Measurements from ENCODE around the gene ALDH1A3.

DNA sequence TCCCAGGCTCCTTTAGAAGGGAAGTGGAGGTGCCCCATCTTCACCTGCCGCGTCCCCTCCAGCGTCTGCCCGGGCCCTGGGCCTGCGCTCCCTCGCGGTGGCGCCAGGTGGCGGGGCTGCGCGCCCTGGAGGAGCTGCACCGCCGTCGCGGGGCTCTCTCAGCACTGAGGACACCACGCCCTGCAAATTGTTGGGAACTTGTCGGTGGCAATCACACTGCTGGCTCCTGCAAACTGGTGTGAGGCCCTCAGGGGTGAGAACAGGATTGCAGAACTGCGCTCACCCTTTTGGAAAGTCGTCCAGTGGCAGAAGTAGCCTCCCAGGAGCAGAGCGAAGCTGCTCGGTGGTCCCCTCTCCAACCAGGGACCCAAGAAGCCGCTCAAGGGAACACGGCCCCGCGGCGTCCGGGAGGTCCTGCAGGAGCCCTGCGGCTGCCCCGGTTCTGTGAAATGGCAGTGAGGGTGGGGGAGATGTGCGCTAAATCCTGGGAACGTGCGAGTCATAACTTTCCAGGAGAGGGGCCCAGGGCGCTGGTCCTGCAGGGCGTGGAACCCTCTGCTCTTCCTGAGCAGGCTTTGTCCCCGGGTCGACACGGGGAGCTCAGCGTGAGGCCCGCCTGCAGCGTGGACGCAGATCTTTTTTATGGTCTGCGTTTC lies 38.5 kb downstream of the ALDH1A3 start:
- no peak for TF ChIP-seq POLR2A (IDR thresholded peaks at IDR 0.05)
- TF ChIP-seq, protein P1, sequence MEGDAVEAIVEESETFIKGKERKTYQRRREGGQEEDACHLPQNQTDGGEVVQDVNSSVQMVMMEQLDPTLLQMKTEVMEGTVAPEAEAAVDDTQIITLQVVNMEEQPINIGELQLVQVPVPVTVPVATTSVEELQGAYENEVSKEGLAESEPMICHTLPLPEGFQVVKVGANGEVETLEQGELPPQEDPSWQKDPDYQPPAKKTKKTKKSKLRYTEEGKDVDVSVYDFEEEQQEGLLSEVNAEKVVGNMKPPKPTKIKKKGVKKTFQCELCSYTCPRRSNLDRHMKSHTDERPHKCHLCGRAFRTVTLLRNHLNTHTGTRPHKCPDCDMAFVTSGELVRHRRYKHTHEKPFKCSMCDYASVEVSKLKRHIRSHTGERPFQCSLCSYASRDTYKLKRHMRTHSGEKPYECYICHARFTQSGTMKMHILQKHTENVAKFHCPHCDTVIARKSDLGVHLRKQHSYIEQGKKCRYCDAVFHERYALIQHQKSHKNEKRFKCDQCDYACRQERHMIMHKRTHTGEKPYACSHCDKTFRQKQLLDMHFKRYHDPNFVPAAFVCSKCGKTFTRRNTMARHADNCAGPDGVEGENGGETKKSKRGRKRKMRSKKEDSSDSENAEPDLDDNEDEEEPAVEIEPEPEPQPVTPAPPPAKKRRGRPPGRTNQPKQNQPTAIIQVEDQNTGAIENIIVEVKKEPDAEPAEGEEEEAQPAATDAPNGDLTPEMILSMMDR (IDR thresholded peaks at IDR 0.05): peak in 5 of 7 experiments; percentile 70 to 96 (median 92)

Measured in stomach (tissue), 4 donors.